K562 (cell line): ENCODE data around the gene CLPSL2. TPM values are rescaled to one million over a fixed set of nuclear protein-coding genes. Genes with fewer than 3 reads are reported as not detected.

Experiments used
- CEBPB ChIP-seq: fragments of 450-650 bp; IDR thresholded peaks from 2 replicates; pipeline ENCODE4 v1.6.1; 2016; ENCODE audit warnings: missing genetic modification characterization, missing compliant biosample characterization
- DPF2 ChIP-seq: fragments of 450-650 bp; IDR thresholded peaks from 2 replicates; pipeline ENCODE4 v1.6.1; 2016
- EP400 ChIP-seq: fragments of 450-650 bp; IDR thresholded peaks from 2 replicates; pipeline ENCODE4 v1.6.1; 2017; ENCODE audit warnings: antibody characterized with exemption, mild to moderate bottlenecking, moderate library complexity
- HMG20A ChIP-seq: fragments of 450-650 bp; formaldehyde crosslinking; conservative IDR thresholded peaks from 2 replicates; pipeline ENCODE4 v1.4.0; 2020; ENCODE audit warnings: mild to moderate bottlenecking, mixed read lengths
- HNRNPUL1 ChIP-seq: fragments of 200-400 bp; formaldehyde crosslinking; IDR thresholded peaks from 2 replicates; pipeline ENCODE4 v1.6.1; 2017; ENCODE audit warnings: low read length
- KLF16 ChIP-seq: IDR thresholded peaks from 2 replicates; pipeline ENCODE4 v1.6.1; 2016; ENCODE audit warnings: antibody characterized with exemption
- MAFK ChIP-seq: IDR thresholded peaks from 2 replicates; pipeline ENCODE4 v1.6.1; 2011; ENCODE audit warnings: low read length, improper control_type of control experiment
- NRF1 ChIP-seq, 2 experiments: fragments of 450-650 bp; IDR thresholded peaks in 1 of 2; conservative IDR thresholded peaks in 1 of 2; 2 replicates each; pipeline ENCODE4 v1.6.1; 2014; ENCODE audit warnings: mild to moderate bottlenecking in 2 of 2
- RNF2 ChIP-seq: sonication (generic); IDR thresholded peaks from 2 replicates; pipeline ENCODE4 v1.6.1; 2016
- SNRNP70 ChIP-seq: fragments of 200-400 bp; formaldehyde crosslinking; optimal IDR thresholded peaks from 2 replicates; pipeline ENCODE3; 2017; ENCODE audit warnings: low read depth, low read length
- SPI1 ChIP-seq: IDR thresholded peaks from 2 replicates; pipeline ENCODE4 v1.6.1; 2011; ENCODE audit warnings: low read depth, low read length, control low read depth, borderline replicate concordance
- XRCC3 ChIP-seq: fragments of 450-650 bp; IDR thresholded peaks from 2 replicates; pipeline ENCODE4 v1.6.1; 2017; ENCODE audit warnings: mild to moderate bottlenecking, moderate library complexity
- YY1 ChIP-seq, 3 experiments: IDR thresholded peaks; 2 replicates each; pipeline ENCODE4 v1.6.1; 2011; ENCODE audit warnings: low read length in 2 of 3, mild to moderate bottlenecking in 2 of 3, moderate library complexity in 2 of 3, borderline replicate concordance in 1 of 3, control low read depth in 1 of 3, low read depth in 1 of 3; ENCODE audit not compliant: insufficient read depth in 3 of 3, insufficient replicate concordance in 2 of 3, control insufficient read depth in 1 of 3, insufficient read length in 1 of 3; ENCODE audit errors: extremely low read depth in 1 of 3
- ZNF785 ChIP-seq: fragments of 250-450 bp; sonication (Bioruptor Pico); IDR thresholded peaks from 2 replicates; pipeline ENCODE4 v1.4.0; 2020; ENCODE audit warnings: mild to moderate bottlenecking
- polyA plus RNA-seq, 8 experiments: library from polyadenylated mRNA; depleted of rRNA in 4 of 8; stranded (reverse) in 5 of 8; unstranded in 3 of 8; fragments of >200 nt; fragmentation: Nextera tagmentation in 2 of 8; fragmentation: Illumina TruSeq in 1 of 8; extraction: Ambion mirVana in 2 of 8; extraction: Trizol in 1 of 8; gene quantifications; 2 replicates each; pipeline versions ENCODE4 v1.2.1 to v1.2.3, GENCODE V29; 2011 to 2014; ENCODE audit warnings: inconsistent platforms in 1 of 8, missing spikeins in 1 of 8
- total RNA-seq, 7 experiments: library from RNA; depleted of rRNA in 6 of 7; stranded (reverse); fragments of >200 nt in 6 of 7; fragmentation: Illumina TruSeq in 2 of 7; extraction: Trizol in 2 of 7; gene quantifications; 2 replicates each; pipeline versions ENCODE4 v1.2.1 to v1.2.3, GENCODE V29; 2011 to 2021; ENCODE audit warnings: low replicate concordance in 1 of 7
- TF ChIP-seq, protein P1 (sequence below): sonication (generic); formaldehyde crosslinking; IDR thresholded peaks from 2 replicates; pipeline ENCODE4 v1.8.1; 2023; ENCODE audit warnings: mild to moderate bottlenecking, missing genetic modification reagents
- TF ChIP-seq, protein P2 (sequence below): sonication (generic); formaldehyde crosslinking; IDR thresholded peaks from 2 replicates; pipeline ENCODE4 v1.8.1; 2022; ENCODE audit warnings: missing genetic modification reagents
- TF ChIP-seq, protein P3 (sequence below): fragments of 450-650 bp; formaldehyde crosslinking; IDR thresholded peaks from 2 replicates; pipeline ENCODE4 v1.4.0; 2020; ENCODE audit warnings: mild to moderate bottlenecking, mixed read lengths
- TF ChIP-seq, protein P4 (sequence below), 2 experiments: fragments of 250-450 bp in 1 of 2; fragments of 450-650 bp in 1 of 2; sonication (Bioruptor Pico) in 1 of 2; IDR thresholded peaks; 2 replicates each; pipeline versions ENCODE4 v1.6.1 to v1.8.0; 2016 to 2021; ENCODE audit warnings: mild to moderate bottlenecking in 2 of 2, moderate library complexity in 2 of 2, missing compliant biosample characterization in 1 of 2, missing genetic modification characterization in 1 of 2
- TF ChIP-seq, protein P5 (sequence below): sonication (generic); formaldehyde crosslinking; IDR thresholded peaks from 2 replicates; pipeline ENCODE4 v1.8.0; 2022; ENCODE audit warnings: missing genetic modification reagents, mild to moderate bottlenecking, borderline replicate concordance

CLPSL2 gene
- total and polyA plus RNA-seq, 9 of the 15 experiments (the other 6 are each of a cell fraction or from before 2014, with no cell fraction given): not detected

DNA sequence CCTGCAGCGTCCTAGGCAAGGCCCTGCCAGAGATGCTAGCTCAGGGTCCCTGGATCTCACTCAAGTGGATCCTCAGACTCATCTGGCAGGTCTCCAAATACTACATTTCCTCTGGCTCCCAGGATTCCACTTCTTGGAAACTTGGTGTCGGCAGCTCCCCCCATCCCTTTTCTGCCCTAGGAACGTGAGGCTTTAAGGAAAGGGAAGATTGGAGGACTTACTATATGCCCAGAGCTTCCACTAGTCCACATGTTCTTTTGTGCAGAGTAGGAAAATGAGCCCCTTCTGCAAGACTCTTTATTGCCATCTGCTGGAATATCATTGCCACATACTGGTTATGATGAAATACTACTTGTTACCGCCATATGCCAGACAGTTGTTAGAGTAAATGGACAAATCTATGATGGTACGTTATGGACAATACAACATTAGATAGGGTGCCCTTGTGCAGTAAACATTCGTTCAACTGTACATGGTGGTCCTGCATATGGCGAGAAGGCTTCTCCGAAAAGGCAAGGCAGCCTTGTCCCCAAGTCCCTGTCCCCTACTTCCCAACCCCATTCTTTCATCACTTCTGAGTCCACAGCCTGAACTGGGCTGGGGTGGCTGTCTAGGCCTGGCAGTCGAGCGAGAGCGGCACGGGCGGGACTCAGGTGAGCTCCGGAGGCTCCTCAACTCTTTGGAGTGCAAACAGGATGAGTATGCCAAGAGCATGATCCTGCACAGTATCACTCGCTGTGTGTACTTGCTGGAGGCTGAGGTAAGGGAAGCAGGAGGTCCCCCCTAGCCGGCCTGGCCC is 38.8 kb upstream of the CLPSL2 start (continued):
- TF ChIP-seq, protein P1, sequence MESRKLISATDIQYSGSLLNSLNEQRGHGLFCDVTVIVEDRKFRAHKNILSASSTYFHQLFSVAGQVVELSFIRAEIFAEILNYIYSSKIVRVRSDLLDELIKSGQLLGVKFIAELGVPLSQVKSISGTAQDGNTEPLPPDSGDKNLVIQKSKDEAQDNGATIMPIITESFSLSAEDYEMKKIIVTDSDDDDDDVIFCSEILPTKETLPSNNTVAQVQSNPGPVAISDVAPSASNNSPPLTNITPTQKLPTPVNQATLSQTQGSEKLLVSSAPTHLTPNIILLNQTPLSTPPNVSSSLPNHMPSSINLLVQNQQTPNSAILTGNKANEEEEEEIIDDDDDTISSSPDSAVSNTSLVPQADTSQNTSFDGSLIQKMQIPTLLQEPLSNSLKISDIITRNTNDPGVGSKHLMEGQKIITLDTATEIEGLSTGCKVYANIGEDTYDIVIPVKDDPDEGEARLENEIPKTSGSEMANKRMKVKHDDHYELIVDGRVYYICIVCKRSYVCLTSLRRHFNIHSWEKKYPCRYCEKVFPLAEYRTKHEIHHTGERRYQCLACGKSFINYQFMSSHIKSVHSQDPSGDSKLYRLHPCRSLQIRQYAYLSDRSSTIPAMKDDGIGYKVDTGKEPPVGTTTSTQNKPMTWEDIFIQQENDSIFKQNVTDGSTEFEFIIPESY (CRISPR knock-in tag): peak; percentile 98
- TF ChIP-seq SNRNP70 (no peak), DPF2 (peak; percentile 45; the same call in 1 of the 2 replicates), MAFK (0 out of 2 replicates have a peak, but pooled peaks have one; percentile 10), HNRNPUL1 (no peak), EP400 (peak; percentile 62), KLF16 (peak; percentile 62; the same call in 1 of the 2 replicates), HMG20A (CRISPR knock-in tag) (no peak), NRF1 (conservative IDR thresholded peaks at IDR 0.05 in 1 of 2, IDR thresholded peaks at IDR 0.05 in 1 of 2) (no peak), ZNF785 (CRISPR knock-in tag) (no peak), RNF2 (peak; percentile 5; the same call in 1 of the 2 replicates), YY1 (IDR thresholded peaks at IDR 0.05; ENCODE audit: borderline replicate concordance in 1 of 3, control insufficient read depth in 1 of 3, extremely low read depth in 1 of 3, insufficient read depth in 3 of 3, insufficient read length in 1 of 3, insufficient replicate concordance in 2 of 3, low read depth in 1 of 3, low read length in 2 of 3) (no peak), CEBPB (peak; percentile 99), XRCC3 (no peak), SPI1 (no peak)
- TF ChIP-seq, protein P2, sequence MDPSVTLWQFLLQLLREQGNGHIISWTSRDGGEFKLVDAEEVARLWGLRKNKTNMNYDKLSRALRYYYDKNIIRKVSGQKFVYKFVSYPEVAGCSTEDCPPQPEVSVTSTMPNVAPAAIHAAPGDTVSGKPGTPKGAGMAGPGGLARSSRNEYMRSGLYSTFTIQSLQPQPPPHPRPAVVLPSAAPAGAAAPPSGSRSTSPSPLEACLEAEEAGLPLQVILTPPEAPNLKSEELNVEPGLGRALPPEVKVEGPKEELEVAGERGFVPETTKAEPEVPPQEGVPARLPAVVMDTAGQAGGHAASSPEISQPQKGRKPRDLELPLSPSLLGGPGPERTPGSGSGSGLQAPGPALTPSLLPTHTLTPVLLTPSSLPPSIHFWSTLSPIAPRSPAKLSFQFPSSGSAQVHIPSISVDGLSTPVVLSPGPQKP (CRISPR knock-in tag): no peak
- TF ChIP-seq, protein P3, sequence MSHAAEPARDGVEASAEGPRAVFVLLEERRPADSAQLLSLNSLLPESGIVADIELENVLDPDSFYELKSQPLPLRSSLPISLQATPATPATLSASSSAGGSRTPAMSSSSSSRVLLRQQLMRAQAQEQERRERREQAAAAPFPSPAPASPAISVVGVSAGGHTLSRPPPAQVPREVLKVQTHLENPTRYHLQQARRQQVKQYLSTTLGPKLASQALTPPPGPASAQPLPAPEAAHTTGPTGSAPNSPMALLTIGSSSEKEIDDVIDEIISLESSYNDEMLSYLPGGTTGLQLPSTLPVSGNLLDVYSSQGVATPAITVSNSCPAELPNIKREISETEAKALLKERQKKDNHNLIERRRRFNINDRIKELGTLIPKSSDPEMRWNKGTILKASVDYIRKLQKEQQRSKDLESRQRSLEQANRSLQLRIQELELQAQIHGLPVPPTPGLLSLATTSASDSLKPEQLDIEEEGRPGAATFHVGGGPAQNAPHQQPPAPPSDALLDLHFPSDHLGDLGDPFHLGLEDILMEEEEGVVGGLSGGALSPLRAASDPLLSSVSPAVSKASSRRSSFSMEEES (CRISPR knock-in tag): no peak
- TF ChIP-seq, protein P4, sequence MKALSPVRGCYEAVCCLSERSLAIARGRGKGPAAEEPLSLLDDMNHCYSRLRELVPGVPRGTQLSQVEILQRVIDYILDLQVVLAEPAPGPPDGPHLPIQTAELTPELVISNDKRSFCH (CRISPR knock-in tag; IDR thresholded peaks at IDR 0.05): no peak
- TF ChIP-seq, protein P4 (tag; IDR thresholded peaks at IDR 0.05): peak; percentile 51; the same call in 1 of the 2 replicates
- TF ChIP-seq, protein P5, sequence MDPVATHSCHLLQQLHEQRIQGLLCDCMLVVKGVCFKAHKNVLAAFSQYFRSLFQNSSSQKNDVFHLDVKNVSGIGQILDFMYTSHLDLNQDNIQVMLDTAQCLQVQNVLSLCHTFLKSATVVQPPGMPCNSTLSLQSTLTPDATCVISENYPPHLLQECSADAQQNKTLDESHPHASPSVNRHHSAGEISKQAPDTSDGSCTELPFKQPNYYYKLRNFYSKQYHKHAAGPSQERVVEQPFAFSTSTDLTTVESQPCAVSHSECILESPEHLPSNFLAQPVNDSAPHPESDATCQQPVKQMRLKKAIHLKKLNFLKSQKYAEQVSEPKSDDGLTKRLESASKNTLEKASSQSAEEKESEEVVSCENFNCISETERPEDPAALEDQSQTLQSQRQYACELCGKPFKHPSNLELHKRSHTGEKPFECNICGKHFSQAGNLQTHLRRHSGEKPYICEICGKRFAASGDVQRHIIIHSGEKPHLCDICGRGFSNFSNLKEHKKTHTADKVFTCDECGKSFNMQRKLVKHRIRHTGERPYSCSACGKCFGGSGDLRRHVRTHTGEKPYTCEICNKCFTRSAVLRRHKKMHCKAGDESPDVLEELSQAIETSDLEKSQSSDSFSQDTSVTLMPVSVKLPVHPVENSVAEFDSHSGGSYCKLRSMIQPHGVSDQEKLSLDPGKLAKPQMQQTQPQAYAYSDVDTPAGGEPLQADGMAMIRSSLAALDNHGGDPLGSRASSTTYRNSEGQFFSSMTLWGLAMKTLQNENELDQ (CRISPR knock-in tag): no peak
